LNCaP clone FGC (cell line): ENCODE data around the gene RAMP3.

ENCODE experiments used
- DNase-seq: peaks from one replicate; pipeline ENCODE4 v3.0.0-alpha.2; 2011; ENCODE audit warnings: low read depth
- H3K4me3 ChIP-seq: 2 replicates; pipeline ENCODE4 v1.5.1; 2011; ENCODE audit warnings: mild to moderate bottlenecking, low read depth, low read length, control low read depth
- CTCF ChIP-seq: IDR thresholded peaks from 2 replicates; pipeline ENCODE4 v1.5.1; 2012; ENCODE audit warnings: mild to moderate bottlenecking; ENCODE audit not compliant: control insufficient read depth, insufficient read depth; ENCODE audit errors: extremely low read depth

The RAMP3 gene

GRCh38 chr7:45223078-45223477 is 65.5 kb downstream of the RAMP3 start:
- no peak for TF ChIP-seq CTCF
- no peak for DNase-seq
- H3K4me3 ChIP-seq, result no peak overlapping the region

DNA sequence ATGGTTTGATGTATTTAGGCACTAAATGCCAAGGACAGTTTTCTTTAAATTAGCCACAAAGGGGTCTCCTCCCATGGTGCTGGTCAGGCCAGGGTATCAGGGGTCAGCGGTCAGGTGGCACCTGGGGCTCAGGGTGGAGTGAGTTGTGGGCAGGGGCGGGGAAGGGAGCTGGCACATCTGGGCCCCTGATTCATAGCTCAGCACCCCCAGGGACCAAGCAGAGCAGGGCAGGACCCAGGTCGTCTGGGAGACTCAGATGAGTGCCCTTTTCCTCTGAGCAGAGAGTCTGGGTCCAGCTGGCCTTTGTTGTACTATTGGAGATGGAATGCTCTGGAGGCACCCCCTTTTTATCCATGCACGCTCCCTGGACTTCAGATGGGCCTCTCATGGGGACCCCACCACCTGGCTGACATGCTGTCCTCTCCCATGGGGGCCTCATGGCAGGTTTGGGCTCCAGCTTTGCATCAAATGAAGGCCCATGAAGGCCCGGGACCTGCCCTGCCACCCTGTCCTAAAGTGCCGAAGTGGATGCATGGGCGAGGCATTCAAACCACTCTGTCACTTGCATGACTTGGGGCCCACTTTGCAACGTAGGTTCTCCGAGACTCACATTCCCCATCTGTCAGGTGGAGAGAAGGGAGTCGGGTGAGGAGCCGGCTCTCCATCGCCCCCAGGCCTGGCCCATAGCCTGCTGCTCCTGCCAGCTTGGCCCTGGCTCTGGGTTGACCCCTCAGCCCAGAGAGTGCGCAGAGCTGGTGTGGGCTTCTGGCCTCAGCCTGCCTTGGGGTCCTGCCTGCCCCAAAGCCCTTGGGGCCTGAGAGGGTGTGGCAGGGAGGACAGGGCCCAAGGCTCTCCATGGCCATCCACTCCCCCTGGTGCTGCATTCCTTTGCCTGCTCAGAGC is 66.4 kb downstream of the RAMP3 start:
- no peak overlapping the region for H3K4me3 ChIP-seq
- TF ChIP-seq CTCF, result no peak
- no peak for DNase-seq

- TF ChIP-seq CTCF, result no peak
- H3K4me3 ChIP-seq, result no peak overlapping the region
- DNase-seq, result no peak
Observed at GRCh38 chr7:45224832-45225231, 67.2 kb downstream of the RAMP3 start.

DNA sequence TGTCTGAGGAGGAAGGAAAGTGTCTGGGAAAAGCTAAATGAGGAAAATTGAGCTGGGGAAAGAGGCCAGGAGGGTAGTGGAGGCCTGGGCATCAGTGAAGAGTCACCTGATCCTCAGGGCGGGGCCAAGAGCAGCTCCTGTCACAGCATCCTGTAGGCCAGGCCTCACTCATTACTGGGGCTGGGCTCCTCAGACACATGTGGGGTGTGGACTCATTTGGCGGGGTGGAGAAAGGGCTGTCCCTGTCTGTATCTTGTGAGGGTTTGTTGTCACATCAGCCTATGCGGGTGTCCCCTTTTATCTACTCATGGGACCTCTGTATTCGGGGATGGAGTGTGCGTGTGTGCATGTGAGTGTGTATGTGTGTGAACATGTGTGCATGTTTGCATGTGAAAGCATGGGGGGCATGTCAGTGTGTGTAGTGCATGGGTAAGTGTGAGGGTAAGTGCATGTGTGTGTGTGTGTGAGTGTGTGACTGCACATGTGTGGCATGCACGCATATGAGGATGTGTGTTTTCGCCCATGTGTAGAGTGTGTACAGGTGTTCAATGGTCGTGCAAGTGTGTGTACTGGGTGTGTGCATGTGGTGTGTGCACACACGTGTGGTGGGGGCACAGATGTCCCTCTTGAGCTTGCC is 67.8 kb downstream of the RAMP3 start:
- no peak for TF ChIP-seq CTCF
- no peak overlapping the region for H3K4me3 ChIP-seq

DNA sequence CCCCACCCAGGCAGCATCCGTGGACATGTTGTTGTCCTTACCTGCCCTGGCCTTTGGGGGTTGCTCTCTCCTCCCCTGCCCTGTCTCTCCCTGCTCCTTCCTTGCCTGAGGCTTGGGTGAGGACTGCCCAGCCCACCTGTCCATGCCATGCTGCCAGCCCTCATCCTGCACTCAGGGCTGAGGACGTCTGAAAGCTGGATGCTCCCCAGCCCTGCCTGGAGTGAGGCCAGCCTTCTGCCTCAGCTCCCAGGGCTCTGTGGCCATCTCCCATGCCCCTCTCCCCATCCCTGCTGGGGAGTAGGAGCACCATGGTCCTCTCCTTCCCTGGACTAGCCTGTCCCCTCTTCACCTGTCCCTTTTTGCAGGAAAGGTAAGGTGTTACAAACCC is 68.4 kb downstream of the RAMP3 start:
- TF ChIP-seq CTCF, result no peak
- no peak overlapping the region for H3K4me3 ChIP-seq
- no peak for DNase-seq

More for the DNA sequence above, 67.8 kb downstream of the RAMP3 start:
- DNase-seq, result no peak

GRCh38 chr7:45229156-45229920 is 71.7 kb downstream of the RAMP3 start:
- no peak for DNase-seq
- TF ChIP-seq CTCF, result no peak

More at GRCh38 chr7:45229156-45229920, 71.7 kb downstream of the RAMP3 start:
- no peak overlapping the region for H3K4me3 ChIP-seq
